ENCODE data around the gene PAFAH2. TPM values are rescaled to one million over a fixed set of nuclear protein-coding genes. Genes with fewer than 3 reads are reported as not detected.
A peak's percentile ranks its signal among the peaks of the same experiment; 100 is the strongest.

PAFAH2 gene
- polyA plus RNA-seq, 1 of the 3 experiments (the other 2 are of a cell fraction): 10.8 TPM

- Histone ChIP-seq H3K79me2 (ENCODE audit: insufficient read depth) (no peaks in the 10 kb centered on the region), H3K4me3 (ENCODE audit: low read depth in 2 of 2, low read length in 1 of 2) (peak overlapping the region; percentile 87 to 99), H3K9ac (peak overlapping the region; percentile 66; the same call in 1 of the 2 replicates), H4K20me1 (ENCODE audit: insufficient read depth) (no peaks in the 10 kb centered on the region), H3K4me2 (peak overlapping the region; percentile 98), H3K9me2 (no peaks in the 10 kb centered on the region), H3K36me3 (replicated peaks in 1 of 2; ENCODE audit: control insufficient read depth in 1 of 2, insufficient read depth in 2 of 2, low read length in 1 of 2) (no peaks in the 10 kb centered on the region), H2AFZ (ENCODE audit: low read depth) (peak overlapping the region; percentile 100), H3K27ac (ENCODE audit: low read depth in 2 of 2, low read length in 1 of 2) (peak overlapping the region in 1 of 2 experiments; percentile 50; a peak in 1 of 4 replicates), H3F3A (replicated peaks; ENCODE audit: insufficient read depth) (peaks cover 4% of the 10 kb centered on the region), H3K9me3 (no peaks in the 10 kb centered on the region), H3K4me1 (ENCODE audit: control insufficient read depth in 1 of 2, insufficient read depth in 2 of 2, low read depth in 1 of 2, low read length in 1 of 2) (peaks cover 0 to 12% of the 10 kb centered on the region in 2 experiments; a peak in 1 of 4 replicates), H3K27me3 (ENCODE audit: insufficient read depth) (no peaks in the 10 kb centered on the region)
- peak; percentile 77 for DNase-seq
- 32% methylated on average over 9 of the region's 15 CpGs for WGBS (ENCODE audit: low lambda C conversion rate)
- no peak for TF ChIP-seq ZBTB33 (IDR thresholded peaks at IDR 0.05; ENCODE audit: borderline replicate concordance, low read depth)
- ChIA-PET CTCF (interaction anchor here (0.7 to 4.1 kb wide), 32 partner anchors 8 to 514 kb away, joined by 3 to 58 read pairs (median 4); partner anchors contain the start of genes CEP85, PAFAH2, PDIK1L and TRIM63), POLR2A (interaction anchor here (0.8 to 2.1 kb wide), 2 partner anchors 13 to 199 kb away, joined by 3 to 13 read pairs; partner anchors contain the start of gene EXTL1)
Measured at GRCh38 chr1:26034504-26035202, 36.8 kb upstream of the PAFAH2 start.

GRCh38 chr1:26032656-26033357, 34.9 kb upstream of the PAFAH2 start:
- no peak for DNase-seq
- CTCF ChIA-PET: interaction anchor here (0.6 to 2.1 kb wide), 4 partner anchors 72 to 137 kb away, joined by 3 to 8 read pairs (median 4); no protein-coding TSS in a partner anchor
- Histone ChIP-seq H2AFZ (ENCODE audit: low read depth) (no peak overlapping the region), H3F3A (replicated peaks; ENCODE audit: insufficient read depth) (peaks cover 4% of the 10 kb centered on the region), H3K4me1 (ENCODE audit: control insufficient read depth in 1 of 2, insufficient read depth in 2 of 2, low read depth in 1 of 2, low read length in 1 of 2) (peaks cover 0 to 12% of the 10 kb centered on the region in 2 experiments; a peak in 1 of 4 replicates), H4K20me1 (ENCODE audit: insufficient read depth) (no peaks in the 10 kb centered on the region), H3K4me3 (ENCODE audit: low read depth in 2 of 2, low read length in 1 of 2) (no peak overlapping the region), H3K36me3 (replicated peaks in 1 of 2; ENCODE audit: control insufficient read depth in 1 of 2, insufficient read depth in 2 of 2, low read length in 1 of 2) (no peaks in the 10 kb centered on the region), H3K9me2 (no peaks in the 10 kb centered on the region), H3K9ac (no peak overlapping the region), H3K27ac (ENCODE audit: low read depth in 2 of 2, low read length in 1 of 2) (no peak overlapping the region), H3K4me2 (no peak overlapping the region), H3K79me2 (ENCODE audit: insufficient read depth) (no peaks in the 10 kb centered on the region), H3K27me3 (ENCODE audit: insufficient read depth) (no peaks in the 10 kb centered on the region), H3K9me3 (no peaks in the 10 kb centered on the region)
- TF ChIP-seq REST (IDR thresholded peaks at IDR 0.05; ENCODE audit: low read depth, low read length): no peak
- no peak for TF ChIP-seq FOXJ3 (CRISPR knock-in tag; IDR thresholded peaks at IDR 0.05)
- no peak for TF ChIP-seq FOXM1 (IDR thresholded peaks at IDR 0.05; ENCODE audit: low read depth)
- TF ChIP-seq RCOR1 (IDR thresholded peaks at IDR 0.05; ENCODE audit: low read length): no peak
- no peak for TF ChIP-seq CHD2 (IDR thresholded peaks at IDR 0.05; ENCODE audit: low read length, partially characterized antibody)
- TF ChIP-seq POLR2AphosphoS5 (IDR thresholded peaks at IDR 0.05; ENCODE audit: low read depth, low read length): no peak
- TF ChIP-seq EP300 (IDR thresholded peaks at IDR 0.05; ENCODE audit: borderline replicate concordance in 1 of 2, low read depth in 1 of 2, low read length in 1 of 2): no peak
- no peak for TF ChIP-seq TCF12 (IDR thresholded peaks at IDR 0.05)
- no peak for TF ChIP-seq FOSL2 (IDR thresholded peaks at IDR 0.05; ENCODE audit: borderline replicate concordance, low read depth)
- no peak for TF ChIP-seq SMC3 (IDR thresholded peaks at IDR 0.05; ENCODE audit: low read depth, low read length)
- no peak for TF ChIP-seq GATA2 (CRISPR knock-in tag; IDR thresholded peaks at IDR 0.05)
- no peak for TF ChIP-seq RXRA (IDR thresholded peaks at IDR 0.05; ENCODE audit: borderline replicate concordance, low read depth)
- TF ChIP-seq, protein P1, sequence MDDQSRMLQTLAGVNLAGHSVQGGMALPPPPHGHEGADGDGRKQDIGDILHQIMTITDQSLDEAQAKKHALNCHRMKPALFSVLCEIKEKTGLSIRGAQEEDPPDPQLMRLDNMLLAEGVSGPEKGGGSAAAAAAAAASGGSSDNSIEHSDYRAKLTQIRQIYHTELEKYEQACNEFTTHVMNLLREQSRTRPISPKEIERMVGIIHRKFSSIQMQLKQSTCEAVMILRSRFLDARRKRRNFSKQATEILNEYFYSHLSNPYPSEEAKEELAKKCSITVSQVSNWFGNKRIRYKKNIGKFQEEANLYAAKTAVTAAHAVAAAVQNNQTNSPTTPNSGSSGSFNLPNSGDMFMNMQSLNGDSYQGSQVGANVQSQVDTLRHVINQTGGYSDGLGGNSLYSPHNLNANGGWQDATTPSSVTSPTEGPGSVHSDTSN (IDR thresholded peaks at IDR 0.05): no peak
- no peak for TF ChIP-seq MEF2A (IDR thresholded peaks at IDR 0.05; ENCODE audit: borderline replicate concordance, low read depth)
- no peak for TF ChIP-seq TEAD4 (IDR thresholded peaks at IDR 0.05; ENCODE audit: borderline replicate concordance, insufficient read depth)
- no peak for TF ChIP-seq ELF1 (IDR thresholded peaks at IDR 0.05)
- TF ChIP-seq MAX (IDR thresholded peaks at IDR 0.05; ENCODE audit: low read depth): no peak
- WGBS (ENCODE audit: low lambda C conversion rate): 78% methylated on average over 12 of the region's 12 CpGs
- POLR2A ChIA-PET: no interaction called here

Data from SK-N-SH (cell line).